ENCODE measurements around the gene RGS14.

The RGS14 gene

GRCh38 chr5:177388521-177389052, 30.9 kb downstream of the RGS14 start:
- Histone ChIP-seq H3K36me3 (ENCODE audit: insufficient read depth) (no peaks in the 10 kb centered on the region), H3K4me3 (IDR thresholded peaks at IDR 0.05; ENCODE audit: insufficient read depth, low read depth, low read length) (no peak overlapping the region), H3K4me2 (no peak overlapping the region), H3K27ac (no peak overlapping the region), H3K9ac (no peak overlapping the region), H2AFZ (ENCODE audit: low read depth) (no peak overlapping the region), H3K79me2 (ENCODE audit: insufficient read depth, low read depth) (no peaks in the 10 kb centered on the region), H4K20me1 (ENCODE audit: insufficient read depth) (no peaks in the 10 kb centered on the region), H3K27me3 (ENCODE audit: insufficient read depth, low read depth) (no peaks in the 10 kb centered on the region; the same call in 1 of the 2 replicates), H3K4me1 (ENCODE audit: low read depth, poor library complexity, severe bottlenecking) (no peaks in the 10 kb centered on the region)
- no peak for TF ChIP-seq CTCF (conservative IDR thresholded peaks at IDR 0.05; ENCODE audit: low read depth, low read length)

- H2AFZ ChIP-seq (ENCODE audit: low read depth), result no peak overlapping the region; the same call in 1 of the 2 replicates
- no peaks in the 10 kb centered on the region for H4K20me1 ChIP-seq (ENCODE audit: insufficient read depth)
- H3K27me3 ChIP-seq (ENCODE audit: insufficient read depth, low read depth), result no peaks in the 10 kb centered on the region; the same call in 1 of the 2 replicates
- no peak overlapping the region for H3K9ac ChIP-seq
- H3K4me2 ChIP-seq, result no peak overlapping the region
- no peak for TF ChIP-seq CTCF (conservative IDR thresholded peaks at IDR 0.05; ENCODE audit: low read depth, low read length)
- no peak overlapping the region for H3K27ac ChIP-seq
- H3K4me3 ChIP-seq (IDR thresholded peaks at IDR 0.05; ENCODE audit: insufficient read depth, low read depth, low read length), result no peak overlapping the region
- no peaks in the 10 kb centered on the region for H3K79me2 ChIP-seq (ENCODE audit: insufficient read depth, low read depth)
- H3K4me1 ChIP-seq (ENCODE audit: low read depth, poor library complexity, severe bottlenecking), result no peaks in the 10 kb centered on the region
- no peaks in the 10 kb centered on the region for H3K36me3 ChIP-seq (ENCODE audit: insufficient read depth)
Measured at GRCh38 chr5:177389241-177390169, 31.8 kb downstream of the RGS14 start.

GRCh38 chr5:177390363-177391300, 32.9 kb downstream of the RGS14 start:
- Histone ChIP-seq H3K27ac (no peak overlapping the region), H3K4me3 (IDR thresholded peaks at IDR 0.05; ENCODE audit: insufficient read depth, low read depth, low read length) (no peak overlapping the region), H3K9ac (no peak overlapping the region), H3K36me3 (ENCODE audit: insufficient read depth) (no peaks in the 10 kb centered on the region), H4K20me1 (ENCODE audit: insufficient read depth) (no peaks in the 10 kb centered on the region), H3K27me3 (ENCODE audit: insufficient read depth, low read depth) (no peaks in the 10 kb centered on the region), H3K79me2 (ENCODE audit: insufficient read depth, low read depth) (no peaks in the 10 kb centered on the region), H3K4me2 (no peak overlapping the region), H3K4me1 (ENCODE audit: low read depth, poor library complexity, severe bottlenecking) (no peaks in the 10 kb centered on the region), H2AFZ (ENCODE audit: low read depth) (peak overlapping the region; percentile 53)
- TF ChIP-seq CTCF (conservative IDR thresholded peaks at IDR 0.05; ENCODE audit: low read depth, low read length), result peak; percentile 86

- Histone ChIP-seq H3K36me3 (ENCODE audit: insufficient read depth) (no peaks in the 10 kb centered on the region), H3K27me3 (ENCODE audit: insufficient read depth, low read depth) (no peaks in the 10 kb centered on the region), H3K79me2 (ENCODE audit: insufficient read depth, low read depth) (no peaks in the 10 kb centered on the region), H3K4me1 (ENCODE audit: low read depth, poor library complexity, severe bottlenecking) (no peaks in the 10 kb centered on the region), H3K4me2 (no peak overlapping the region), H3K4me3 (IDR thresholded peaks at IDR 0.05; ENCODE audit: insufficient read depth, low read depth, low read length) (no peak overlapping the region), H2AFZ (ENCODE audit: low read depth) (no peak overlapping the region), H3K9ac (no peak overlapping the region), H3K27ac (no peak overlapping the region), H4K20me1 (ENCODE audit: insufficient read depth) (no peaks in the 10 kb centered on the region)
- TF ChIP-seq CTCF (conservative IDR thresholded peaks at IDR 0.05; ENCODE audit: low read depth, low read length), result no peak
Measured at GRCh38 chr5:177392765-177393164, 35.0 kb downstream of the RGS14 start.

Measured in KMS-11 (cell line).